SJCRH30 (cell line): ENCODE measurements around the gene SORCS2. TPM values are rescaled to one million over a fixed set of nuclear protein-coding genes. Genes with fewer than 3 reads are reported as not detected.

Source experiments
- DNase-seq, 2 experiments: peaks; one replicate each; pipeline ENCODE4 v3.0.0-alpha.2; 2015 to 2020
- H3K27ac ChIP-seq: fragments of 250-450 bp; sonication (Bioruptor Pico); 2 replicates; pipeline ENCODE4 v1.5.1; 2020; ENCODE audit warnings: mild to moderate bottlenecking, moderate library complexity
- H3K27me3 ChIP-seq: fragments of 250-450 bp; sonication (Bioruptor Pico); 2 replicates; pipeline ENCODE4 v1.5.1; 2020; ENCODE audit warnings: mild to moderate bottlenecking, moderate library complexity
- H3K36me3 ChIP-seq: fragments of 250-450 bp; sonication (Bioruptor Pico); 2 replicates; pipeline ENCODE4 v1.5.1; 2020; ENCODE audit warnings: mild to moderate bottlenecking, moderate library complexity
- H3K4me1 ChIP-seq: fragments of 250-450 bp; sonication (Bioruptor Pico); 2 replicates; pipeline ENCODE4 v1.5.1; 2020; ENCODE audit warnings: mild to moderate bottlenecking, moderate library complexity
- H3K4me3 ChIP-seq: fragments of 250-450 bp; sonication (Bioruptor Pico); 2 replicates; pipeline ENCODE4 v1.5.1; 2020; ENCODE audit warnings: mild to moderate bottlenecking, moderate library complexity
- H3K9me3 ChIP-seq: fragments of 250-450 bp; sonication (Bioruptor Pico); replicated peaks from 2 replicates; pipeline ENCODE4 v1.5.1; 2020; ENCODE audit warnings: mild to moderate bottlenecking, moderate library complexity
- total RNA-seq: library from RNA; depleted of rRNA; stranded (reverse); fragments of >200 nt; shearing (Covaris generic); gene quantifications from 2 replicates; pipeline ENCODE4 v1.2.3, GENCODE V29; 2014

Gene SORCS2
- total RNA-seq, 1 experiment from 2014 or later, result 1.4 TPM

GRCh38 chr4:7224878-7225533 lies 32.7 kb downstream of the SORCS2 start:
- peaks cover 6% of the 10 kb centered on the region; the same call in 1 of the 2 replicates for H3K27me3 ChIP-seq
- no peak overlapping the region for H3K27ac ChIP-seq
- no peaks in the 10 kb centered on the region for H3K9me3 ChIP-seq
- DNase-seq, result no peak
- H3K4me1 ChIP-seq, result peaks cover 12% of the 10 kb centered on the region
- H3K4me3 ChIP-seq, result no peak overlapping the region
- no peaks in the 10 kb centered on the region for H3K36me3 ChIP-seq

GRCh38 chr4:7226439-7226838 lies 34.1 kb downstream of the SORCS2 start:
- Histone ChIP-seq H3K27ac (peak overlapping the region; percentile 16; the same call in 1 of the 2 replicates), H3K9me3 (no peaks in the 10 kb centered on the region), H3K4me1 (peaks cover 12% of the 10 kb centered on the region), H3K4me3 (peak overlapping the region; percentile 14; the same call in 1 of the 2 replicates), H3K27me3 (peaks cover 3% of the 10 kb centered on the region; the same call in 1 of the 2 replicates), H3K36me3 (no peaks in the 10 kb centered on the region)
- DNase-seq, result peak; percentile 52 to 58

- Histone ChIP-seq H3K4me1 (peaks cover 12% of the 10 kb centered on the region), H3K9me3 (no peaks in the 10 kb centered on the region), H3K36me3 (no peaks in the 10 kb centered on the region), H3K4me3 (no peak overlapping the region), H3K27ac (no peak overlapping the region), H3K27me3 (peaks cover 3% of the 10 kb centered on the region; the same call in 1 of the 2 replicates)
- DNase-seq, result peak in 1 of 2 experiments; percentile 15
These were observed 34.7 kb downstream of the SORCS2 start for GRCh38 chr4:7227008-7227407.

GRCh38 chr4:7228734-7229133 lies 36.4 kb downstream of the SORCS2 start:
- H3K36me3 ChIP-seq, result no peaks in the 10 kb centered on the region
- DNase-seq, result no peak
- no peak overlapping the region for H3K27ac ChIP-seq
- peaks cover 3% of the 10 kb centered on the region; the same call in 1 of the 2 replicates for H3K27me3 ChIP-seq
- H3K4me3 ChIP-seq, result no peak overlapping the region
- no peaks in the 10 kb centered on the region for H3K9me3 ChIP-seq
- peaks cover 12% of the 10 kb centered on the region for H3K4me1 ChIP-seq

- Histone ChIP-seq H3K4me3 (no peak overlapping the region), H3K9me3 (no peaks in the 10 kb centered on the region), H3K27ac (no peak overlapping the region), H3K27me3 (peaks cover 3% of the 10 kb centered on the region; the same call in 1 of the 2 replicates), H3K4me1 (no peaks in the 10 kb centered on the region), H3K36me3 (no peaks in the 10 kb centered on the region)
- no peak for DNase-seq
These were observed 39.8 kb downstream of the SORCS2 start for GRCh38 chr4:7232061-7232650.

GRCh38 chr4:7233006-7233580 lies 40.8 kb downstream of the SORCS2 start:
- H3K27me3 ChIP-seq, result no peaks in the 10 kb centered on the region

GRCh38 chr4:7233601-7234000 lies 41.3 kb downstream of the SORCS2 start:
- no peak overlapping the region for H3K27ac ChIP-seq
- DNase-seq, result no peak
- H3K4me1 ChIP-seq, result no peaks in the 10 kb centered on the region
- no peaks in the 10 kb centered on the region for H3K36me3 ChIP-seq
- no peaks in the 10 kb centered on the region for H3K27me3 ChIP-seq
- H3K4me3 ChIP-seq, result no peak overlapping the region
- H3K9me3 ChIP-seq, result no peaks in the 10 kb centered on the region

More at GRCh38 chr4:7233006-7233580, 40.8 kb downstream of the SORCS2 start:
- Histone ChIP-seq H3K4me3 (no peak overlapping the region), H3K27ac (no peak overlapping the region), H3K9me3 (no peaks in the 10 kb centered on the region), H3K36me3 (no peaks in the 10 kb centered on the region), H3K4me1 (no peaks in the 10 kb centered on the region)
- DNase-seq, result no peak

- no peak overlapping the region for H3K4me3 ChIP-seq
- H3K4me1 ChIP-seq, result no peaks in the 10 kb centered on the region
These were observed 42.2 kb downstream of the SORCS2 start for GRCh38 chr4:7234355-7235029.

GRCh38 chr4:7235030-7235380 lies 42.7 kb downstream of the SORCS2 start:
- Histone ChIP-seq H3K4me1 (no peaks in the 10 kb centered on the region), H3K27ac (no peak overlapping the region), H3K36me3 (no peaks in the 10 kb centered on the region), H3K9me3 (no peaks in the 10 kb centered on the region), H3K27me3 (no peaks in the 10 kb centered on the region), H3K4me3 (no peak overlapping the region)
- DNase-seq, result no peak

More at GRCh38 chr4:7234355-7235029, 42.2 kb downstream of the SORCS2 start:
- no peaks in the 10 kb centered on the region for H3K36me3 ChIP-seq
- no peak overlapping the region for H3K27ac ChIP-seq
- no peak for DNase-seq
- no peaks in the 10 kb centered on the region for H3K9me3 ChIP-seq
- H3K27me3 ChIP-seq, result no peaks in the 10 kb centered on the region

- H3K27ac ChIP-seq, result no peak overlapping the region
- H3K4me1 ChIP-seq, result no peaks in the 10 kb centered on the region
- H3K9me3 ChIP-seq, result no peaks in the 10 kb centered on the region
- no peaks in the 10 kb centered on the region for H3K36me3 ChIP-seq
- H3K27me3 ChIP-seq, result no peaks in the 10 kb centered on the region
- H3K4me3 ChIP-seq, result no peak overlapping the region
- DNase-seq, result no peak
These were observed 44.5 kb downstream of the SORCS2 start for GRCh38 chr4:7236847-7237246.

- Histone ChIP-seq H3K36me3 (no peaks in the 10 kb centered on the region), H3K9me3 (no peaks in the 10 kb centered on the region), H3K27ac (no peak overlapping the region), H3K27me3 (no peaks in the 10 kb centered on the region), H3K4me1 (no peaks in the 10 kb centered on the region), H3K4me3 (no peak overlapping the region)
- DNase-seq, result no peak
These were observed 45.5 kb downstream of the SORCS2 start for GRCh38 chr4:7237873-7238272.

- no peaks in the 10 kb centered on the region for H3K27me3 ChIP-seq
- H3K4me3 ChIP-seq, result no peak overlapping the region
- no peaks in the 10 kb centered on the region for H3K9me3 ChIP-seq
- DNase-seq, result peak in 1 of 2 experiments; percentile 28
- H3K4me1 ChIP-seq, result no peaks in the 10 kb centered on the region
- H3K36me3 ChIP-seq, result no peaks in the 10 kb centered on the region
- no peak overlapping the region for H3K27ac ChIP-seq
These were observed 46.1 kb downstream of the SORCS2 start for GRCh38 chr4:7238300-7238960.

GRCh38 chr4:7239101-7239820 lies 46.9 kb downstream of the SORCS2 start:
- Histone ChIP-seq H3K4me1 (no peaks in the 10 kb centered on the region), H3K36me3 (no peaks in the 10 kb centered on the region), H3K4me3 (no peak overlapping the region), H3K9me3 (no peaks in the 10 kb centered on the region), H3K27ac (no peak overlapping the region), H3K27me3 (no peaks in the 10 kb centered on the region)
- DNase-seq, result no peak

GRCh38 chr4:7239844-7240243 lies 47.5 kb downstream of the SORCS2 start:
- DNase-seq, result no peak
- no peak overlapping the region for H3K4me3 ChIP-seq
- H3K36me3 ChIP-seq, result no peaks in the 10 kb centered on the region
- H3K9me3 ChIP-seq, result no peaks in the 10 kb centered on the region
- no peak overlapping the region for H3K27ac ChIP-seq
- no peaks in the 10 kb centered on the region for H3K4me1 ChIP-seq
- H3K27me3 ChIP-seq, result no peaks in the 10 kb centered on the region
